GM19240 (cell line): Measurements from ENCODE around the gene ATRNL1.
"Not testable (repeated sequence)": the region's sequence is repeated elsewhere in the genome, so short reads cannot be mapped to it uniquely, and the experiment has no call there.

Source experiments
- DNase-seq: peaks from one replicate; pipeline ENCODE4 v3.0.0; 2011; ENCODE audit warnings: low spot score; ENCODE audit not compliant: insufficient read length

ATRNL1 gene

DNA sequence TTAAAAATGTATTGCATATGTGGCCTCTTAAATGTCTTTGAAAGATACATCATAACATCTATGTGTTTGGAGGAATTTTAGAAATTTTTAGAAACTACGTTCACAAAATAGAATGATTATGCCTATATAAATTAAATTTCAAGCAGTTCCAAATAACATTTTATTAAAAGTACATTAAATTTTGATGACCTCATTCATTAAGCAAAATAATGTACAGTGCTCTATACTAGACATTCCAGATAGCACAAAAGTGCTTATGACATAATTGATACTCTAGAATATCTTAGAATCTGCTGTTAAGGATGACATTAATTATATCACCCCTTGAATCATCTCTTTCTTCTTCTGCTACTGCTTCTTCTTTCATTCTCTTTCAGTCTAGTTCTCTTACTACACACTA lies 650.9 kb downstream of the ATRNL1 start:
- DNase-seq: no peak

DNA sequence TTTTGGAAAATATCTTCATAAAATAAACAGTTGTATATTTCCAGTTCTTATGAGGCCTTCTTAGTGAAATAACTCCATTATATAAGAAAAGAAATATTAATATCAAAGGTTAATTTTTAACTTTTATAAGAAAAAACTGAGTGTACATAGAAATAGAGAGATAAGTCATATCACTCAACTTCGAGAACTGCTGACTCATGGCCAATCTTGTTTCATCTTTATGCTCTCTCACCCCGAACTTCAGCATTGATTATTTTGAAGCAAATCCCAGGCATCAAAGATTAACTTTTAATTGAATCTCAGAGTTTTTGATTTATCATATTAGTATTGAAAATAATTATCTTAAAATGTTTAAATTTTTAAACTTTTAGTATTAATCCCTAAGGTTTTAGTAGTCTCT lies 652.8 kb downstream of the ATRNL1 start:
- no peak for DNase-seq

DNA sequence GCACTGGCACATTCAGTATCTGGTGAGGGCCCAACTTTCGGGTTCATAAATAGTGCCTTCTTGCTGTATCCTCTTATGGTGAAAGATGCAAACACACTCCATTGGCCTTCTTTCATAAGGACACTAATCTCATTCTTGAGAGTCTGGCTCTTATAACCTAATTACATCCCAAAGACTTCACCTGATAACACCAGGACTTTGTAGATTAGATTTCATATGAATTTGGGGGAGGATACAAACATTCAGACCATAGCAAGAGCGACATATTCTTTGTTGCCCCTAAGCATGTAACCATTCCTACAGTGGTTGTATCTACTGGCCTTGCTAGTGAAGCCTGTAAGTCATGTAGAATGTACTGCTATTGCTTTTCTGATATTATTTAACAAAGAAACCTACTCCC lies 654.6 kb downstream of the ATRNL1 start:
- DNase-seq: no peak

DNA sequence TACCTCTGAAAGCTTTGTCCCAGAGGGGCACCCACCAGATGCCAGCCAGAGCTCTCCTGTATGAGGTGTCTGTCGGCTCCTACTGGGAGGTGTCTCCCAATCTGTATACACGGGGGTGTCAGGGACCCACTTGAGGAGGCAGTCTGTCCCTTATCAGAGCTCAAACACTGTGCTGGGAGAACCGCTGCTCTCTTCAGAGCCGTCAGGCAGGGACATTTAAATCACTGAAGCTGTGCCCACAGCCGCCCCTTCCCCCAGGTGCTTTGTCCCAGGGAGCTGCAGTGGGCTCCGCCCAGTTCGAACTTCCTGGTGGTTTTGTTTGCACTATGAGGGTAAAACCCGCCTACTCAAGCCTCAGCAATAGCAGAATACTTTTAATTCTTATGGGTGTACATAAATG lies 665.3 kb downstream of the ATRNL1 start:
- not testable (repeated sequence) for DNase-seq

DNA sequence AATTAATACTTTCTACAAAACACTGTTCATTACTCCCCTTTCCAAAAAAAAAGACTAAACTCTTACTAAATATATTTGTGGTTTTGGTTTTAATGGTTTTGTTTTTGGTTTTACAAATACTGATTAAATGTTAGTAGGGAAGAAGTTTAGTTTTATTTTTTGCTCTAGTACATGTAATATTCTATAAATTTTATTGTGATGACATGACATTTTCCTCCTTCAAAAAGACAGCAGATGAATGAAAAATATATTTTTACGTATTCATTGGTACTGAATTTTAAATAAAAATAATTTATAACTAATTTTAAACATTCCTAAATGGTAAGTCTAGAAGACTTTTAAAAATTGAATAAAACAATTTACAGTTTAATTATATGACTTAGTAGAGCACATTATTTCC lies 667.0 kb downstream of the ATRNL1 start:
- DNase-seq: no peak

DNA sequence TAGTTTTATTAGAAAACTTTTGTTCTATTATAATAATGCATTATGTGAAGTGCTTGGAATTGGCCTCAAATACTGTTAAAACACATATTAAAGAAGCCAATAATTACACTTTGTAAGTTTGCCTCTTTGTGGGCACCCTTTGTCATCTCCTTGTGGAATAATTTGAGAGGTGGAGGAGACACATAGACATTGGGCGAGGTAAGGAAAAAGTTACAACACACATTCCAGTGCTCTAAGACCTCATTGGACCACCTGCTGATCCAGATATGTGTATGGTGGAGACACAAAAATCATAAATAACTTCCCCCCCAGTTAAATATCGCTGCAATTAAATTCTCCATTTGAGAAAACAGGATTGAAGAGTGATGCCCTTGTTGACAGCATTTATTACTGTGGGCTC lies 668.0 kb downstream of the ATRNL1 start:
- DNase-seq: no peak

DNA sequence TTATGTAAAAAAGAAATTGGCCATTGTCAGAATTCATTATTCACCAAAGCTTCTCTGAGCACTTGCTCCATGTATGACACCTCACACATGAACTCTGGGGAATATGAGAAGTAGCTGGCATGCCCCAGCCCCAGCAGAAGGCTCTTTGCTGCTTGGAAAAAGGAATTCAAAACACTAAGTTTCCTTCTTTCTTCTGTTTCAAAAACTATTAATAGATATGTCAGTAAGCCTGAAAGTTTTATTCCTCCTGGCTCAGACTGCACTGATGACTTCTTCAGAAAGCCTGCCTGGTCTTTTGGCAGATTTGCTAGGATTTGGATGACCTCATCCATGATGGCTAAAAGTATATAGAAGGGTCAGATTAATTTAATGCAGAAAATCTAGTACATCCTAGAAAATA lies 668.9 kb downstream of the ATRNL1 start:
- DNase-seq: no peak

DNA sequence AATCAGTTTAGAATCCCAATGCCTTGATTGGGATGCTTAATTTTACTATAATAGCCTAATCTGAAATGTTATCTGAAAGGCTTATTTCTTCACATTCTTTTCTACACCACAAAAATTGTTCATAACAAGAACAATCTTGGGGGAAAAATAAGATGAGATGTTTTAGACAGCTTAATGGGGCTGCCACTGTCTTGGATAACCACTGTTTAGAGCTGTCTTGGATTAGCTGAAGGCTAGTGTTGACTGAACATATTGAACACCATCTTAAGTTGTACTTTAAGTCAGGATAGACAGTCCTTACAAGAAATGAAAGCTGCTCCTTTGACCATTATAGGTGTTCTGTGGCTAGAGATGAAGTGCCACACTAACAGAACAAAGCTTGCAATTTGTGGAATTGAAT lies 678.6 kb downstream of the ATRNL1 start:
- no peak for DNase-seq

DNA sequence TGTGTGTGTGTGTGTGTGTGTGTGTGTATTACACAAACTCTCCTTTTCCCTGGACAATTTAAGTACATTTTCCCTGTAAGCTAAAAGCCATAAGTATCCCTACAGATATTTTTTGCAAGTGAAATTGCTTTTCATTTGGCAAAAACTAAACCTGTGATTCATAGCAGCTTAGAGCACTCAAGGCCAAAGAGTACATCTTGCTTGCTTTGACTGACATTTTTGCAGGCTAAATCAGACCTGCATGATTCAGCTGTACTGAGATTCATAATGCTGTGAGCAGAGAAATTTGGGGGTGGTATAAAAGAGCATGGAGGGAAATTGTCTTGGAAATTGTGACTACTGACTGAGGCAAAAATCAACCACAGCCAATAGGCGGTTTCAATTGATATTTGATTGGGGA lies 679.4 kb downstream of the ATRNL1 start:
- no peak for DNase-seq

DNA sequence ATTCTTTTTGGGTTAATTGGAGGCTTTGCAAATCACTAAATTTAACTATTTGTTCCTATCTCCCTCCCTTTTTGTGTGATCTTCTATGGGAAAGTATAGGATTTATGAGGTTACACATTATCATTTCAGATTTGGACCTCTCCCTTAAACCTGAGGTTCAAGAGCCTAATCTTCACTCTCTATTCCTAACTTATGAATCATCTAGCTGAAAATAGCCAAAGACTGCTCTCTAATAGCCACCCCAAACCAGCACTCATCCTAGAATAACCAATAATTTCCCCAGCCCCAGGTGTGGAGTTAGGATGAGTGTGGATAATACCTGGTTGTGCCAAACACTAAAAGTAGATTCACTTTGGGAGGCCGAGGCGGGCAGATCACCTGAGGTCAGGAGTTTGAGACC lies 680.7 kb downstream of the ATRNL1 start:
- DNase-seq: no peak

DNA sequence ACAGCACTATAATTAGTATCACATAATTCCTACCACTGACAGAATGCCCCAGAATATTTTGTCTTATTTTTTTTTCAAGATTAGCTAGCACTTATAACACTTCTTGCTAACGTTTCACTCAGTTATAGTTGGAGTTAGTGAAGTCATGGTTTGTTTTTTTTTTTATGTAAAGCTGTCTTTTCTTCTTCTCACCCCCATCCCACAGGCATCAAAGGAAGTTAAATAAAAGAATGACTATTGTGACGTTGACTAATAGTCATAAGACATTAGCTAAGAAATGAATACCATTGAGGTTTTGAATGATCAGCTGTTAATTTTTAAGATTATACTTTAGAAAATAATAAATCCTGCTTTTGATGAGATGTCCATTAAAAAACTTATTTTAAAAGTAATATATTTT lies 681.6 kb downstream of the ATRNL1 start:
- no peak for DNase-seq

DNA sequence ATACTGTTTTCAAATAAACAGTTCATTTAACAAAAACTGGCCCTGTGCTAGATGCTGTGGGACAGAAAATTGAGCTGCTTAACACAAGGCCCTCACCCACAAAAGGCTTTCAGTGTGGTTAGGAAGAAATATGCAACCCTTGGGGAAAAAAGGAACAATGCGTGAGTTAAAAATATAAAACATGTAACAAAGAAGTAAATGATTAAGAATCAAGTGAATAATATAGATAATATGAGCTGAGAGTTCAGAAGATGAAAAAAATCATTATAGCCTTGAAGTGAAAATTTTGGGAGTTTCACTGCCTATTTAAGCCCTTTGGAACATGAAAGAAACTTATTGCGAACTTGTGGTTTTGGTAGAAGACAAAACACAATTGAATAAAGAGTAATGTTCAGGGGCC lies 684.5 kb downstream of the ATRNL1 start:
- DNase-seq: no peak

DNA sequence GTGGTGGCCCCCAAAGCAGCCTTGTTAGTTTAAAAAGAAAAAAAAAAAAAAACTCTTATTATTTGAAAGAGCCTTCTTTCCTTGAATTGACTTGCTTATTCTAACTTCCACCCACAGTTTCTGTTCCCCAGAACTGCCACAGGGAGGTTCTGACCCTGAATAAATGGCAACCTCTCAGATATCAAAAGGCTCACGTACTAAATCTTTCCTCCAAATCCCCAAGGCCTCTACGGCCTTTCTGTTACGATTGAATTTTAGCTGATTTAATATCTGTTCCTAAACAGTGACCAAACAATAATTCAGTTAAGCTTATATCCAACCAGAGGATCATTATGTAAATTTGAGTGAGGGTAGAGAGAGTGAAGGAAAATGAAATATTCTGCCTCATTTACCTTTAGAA lies 697.1 kb downstream of the ATRNL1 start:
- no peak for DNase-seq

DNA sequence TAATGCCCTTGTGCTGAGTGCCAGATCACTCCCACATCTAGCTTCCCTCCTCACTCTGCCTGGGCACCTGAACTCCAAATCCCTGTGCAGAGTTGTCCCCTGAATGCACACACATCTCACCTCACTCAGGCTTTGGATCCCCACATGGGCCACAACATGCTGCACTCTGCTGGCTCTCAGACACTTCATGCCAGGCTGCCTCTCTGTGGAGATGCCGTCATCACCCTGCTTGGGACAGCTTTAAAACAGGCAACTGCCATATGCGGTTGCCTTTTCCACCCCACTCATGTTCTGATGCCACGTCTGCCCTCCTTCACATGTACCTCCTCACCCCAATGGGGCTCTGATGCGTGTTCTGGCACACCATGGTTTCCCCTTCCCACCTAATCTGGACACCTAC lies 702.8 kb downstream of the ATRNL1 start:
- no peak for DNase-seq

DNA sequence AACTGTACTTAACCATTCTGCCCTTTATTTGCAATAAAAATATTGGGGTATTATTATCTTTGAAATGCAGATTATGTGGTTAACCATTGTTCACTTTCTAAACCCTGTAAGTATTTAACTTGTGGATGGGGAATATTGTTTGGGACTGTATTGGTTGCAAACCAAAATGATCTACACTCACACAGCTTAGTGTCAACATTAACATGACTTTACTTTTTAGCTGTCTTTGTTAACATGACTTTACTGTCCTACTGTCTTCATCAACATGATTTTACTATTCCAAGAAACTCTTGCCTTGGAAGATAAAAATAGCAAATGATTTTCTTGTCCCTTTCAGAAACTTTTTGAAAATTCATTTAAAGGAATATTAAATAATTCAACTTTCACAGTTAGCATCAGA lies 708.3 kb downstream of the ATRNL1 start:
- no peak for DNase-seq

DNA sequence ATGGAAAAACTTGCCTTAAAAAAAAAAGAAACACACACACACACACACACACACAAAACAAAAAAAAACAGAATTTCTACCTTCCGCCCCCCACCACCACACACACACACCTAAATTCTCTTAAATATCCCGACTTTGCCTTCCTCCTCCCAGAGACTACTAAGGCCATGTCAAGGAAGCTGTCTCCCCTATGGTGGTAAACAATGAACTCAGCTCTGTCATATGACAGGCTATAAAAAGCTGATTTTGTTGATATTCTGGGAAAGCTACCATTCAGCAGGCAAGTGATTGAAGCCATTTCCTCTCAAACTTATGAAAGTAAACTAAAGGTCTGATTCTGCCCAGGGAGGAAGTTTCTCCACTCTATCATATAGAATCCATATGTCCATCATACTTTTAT lies 708.8 kb downstream of the ATRNL1 start:
- no peak for DNase-seq

DNA sequence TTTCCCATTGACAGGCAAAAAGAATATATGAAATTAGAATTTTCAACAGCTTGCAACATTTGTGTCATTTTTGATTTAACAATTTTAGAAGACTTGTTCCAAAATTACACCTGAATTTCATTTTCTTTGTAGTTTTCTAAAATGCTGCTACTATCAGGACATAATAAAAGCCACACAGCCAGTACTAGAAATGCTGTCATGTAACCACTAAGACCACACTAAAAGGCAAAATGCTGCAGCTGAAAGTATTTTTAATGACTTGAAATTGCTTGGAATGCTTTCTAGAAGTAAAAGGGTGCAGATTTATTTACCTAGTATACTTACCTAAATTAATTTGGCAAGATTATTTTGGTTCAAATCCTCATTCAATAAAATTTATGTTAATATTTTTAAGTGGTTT lies 709.7 kb downstream of the ATRNL1 start:
- no peak for DNase-seq

DNA sequence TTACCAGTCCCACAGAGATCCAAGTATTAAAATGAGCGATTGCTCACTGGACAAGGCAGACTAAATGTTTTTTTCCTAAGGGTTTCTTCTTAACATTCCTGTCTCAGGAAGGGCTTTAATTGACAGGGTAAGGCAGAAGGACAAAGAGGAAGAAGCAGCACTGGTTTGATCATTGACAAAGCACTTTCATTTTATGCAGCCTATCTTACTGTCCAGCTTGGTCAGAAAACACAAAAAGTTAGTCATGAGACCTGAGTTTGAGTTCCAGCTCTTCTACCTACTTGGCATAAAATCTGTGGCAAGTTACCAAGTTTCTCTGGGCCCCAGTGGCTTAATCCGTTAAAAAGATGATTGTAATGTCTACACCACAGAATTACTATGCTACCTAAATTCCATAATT lies 721.4 kb downstream of the ATRNL1 start:
- no peak for DNase-seq

DNA sequence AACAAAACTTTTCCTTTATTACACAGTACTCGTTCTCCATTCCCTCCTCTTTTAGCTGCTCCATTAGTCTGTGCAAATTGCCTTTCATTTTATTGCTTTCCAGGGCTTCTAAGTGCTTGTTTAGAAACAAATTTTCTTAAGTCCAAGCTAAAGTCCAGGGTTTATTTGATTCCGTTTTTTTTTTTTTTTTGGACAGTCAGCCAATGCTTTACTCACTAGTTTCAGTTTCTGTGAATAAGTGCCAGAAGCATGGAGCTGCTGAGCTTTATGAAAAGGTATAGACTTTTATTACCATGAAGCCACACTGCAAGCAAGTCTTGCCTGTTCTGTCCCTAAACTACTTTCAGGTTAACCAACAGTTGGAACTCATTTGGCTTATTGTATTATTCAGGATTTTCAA lies 724.8 kb downstream of the ATRNL1 start:
- no peak for DNase-seq

DNA sequence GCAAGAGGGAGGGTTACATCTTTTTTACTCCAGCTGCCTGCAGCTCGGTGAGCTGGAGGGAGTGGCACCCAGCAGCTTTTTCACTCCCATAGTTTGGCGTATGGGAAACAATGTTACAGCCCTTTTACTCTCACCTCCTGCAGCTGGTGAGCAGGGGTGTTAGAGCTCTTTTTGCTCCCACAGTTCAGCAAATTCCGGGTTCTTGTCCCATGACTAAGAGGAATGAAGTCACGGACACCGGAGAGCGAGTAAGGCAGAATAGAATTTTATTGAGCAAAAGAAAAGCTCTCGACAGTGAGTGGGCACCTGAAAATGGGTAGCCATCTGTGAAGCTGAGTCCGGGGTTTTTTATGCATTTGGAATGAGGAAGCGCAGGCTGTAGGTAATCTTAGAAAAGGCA lies 733.2 kb downstream of the ATRNL1 start:
- no peak for DNase-seq

DNA sequence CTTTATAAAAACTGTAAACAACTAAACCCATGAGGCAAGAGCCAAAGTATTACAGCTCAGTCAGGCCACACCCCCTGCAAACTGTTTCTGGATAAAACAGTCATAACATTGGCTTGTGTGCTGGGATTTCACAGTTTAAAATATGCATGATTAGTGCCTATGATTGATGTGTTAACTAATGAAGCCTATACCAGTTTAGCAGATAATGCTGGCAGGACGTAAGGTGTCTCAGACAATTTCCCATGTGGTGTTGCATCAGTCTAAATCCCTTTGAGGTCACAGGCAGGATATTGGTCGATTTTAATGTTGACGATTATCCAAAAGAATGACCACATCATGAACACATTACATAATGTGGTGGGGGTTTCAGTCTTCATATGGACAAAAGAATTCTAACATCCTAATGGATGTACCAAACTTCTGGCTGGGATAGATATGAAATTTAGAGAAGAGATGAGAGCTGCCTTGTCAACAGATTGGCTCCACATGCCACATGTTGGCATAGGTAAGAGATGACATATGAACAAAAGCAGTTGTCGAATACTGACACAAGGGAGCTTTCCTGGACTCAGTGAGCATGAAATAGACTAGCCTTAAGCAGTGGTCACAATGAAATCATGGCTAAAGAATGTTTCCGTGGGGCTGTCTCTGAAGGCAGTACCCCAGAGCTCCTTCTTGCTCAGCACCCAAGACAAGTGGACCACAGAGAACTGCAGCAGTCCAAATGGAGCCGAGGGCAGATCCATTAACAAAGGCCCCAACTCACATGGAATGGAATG lies 734.3 kb downstream of the ATRNL1 start:
- DNase-seq: no peak

DNA sequence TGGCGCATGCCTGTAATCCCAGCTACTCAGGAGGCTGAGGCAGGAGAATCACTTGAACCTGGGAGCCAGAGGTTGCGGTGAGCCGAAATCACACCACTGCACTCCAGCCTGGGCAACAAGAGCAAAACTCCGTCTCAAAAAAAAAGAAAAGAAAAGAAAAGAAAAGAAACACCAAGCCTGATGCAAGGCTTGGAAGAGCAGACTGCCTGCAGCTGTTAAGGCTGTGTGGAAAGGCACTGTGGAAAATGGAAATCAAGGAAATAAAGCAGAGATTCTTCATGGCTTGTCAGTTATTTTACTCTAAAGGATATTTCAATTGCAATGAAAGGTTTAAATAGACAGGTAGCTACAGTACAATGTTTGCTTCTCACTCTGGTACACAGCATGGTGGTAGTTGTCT lies 735.0 kb downstream of the ATRNL1 start:
- not testable (repeated sequence) for DNase-seq

DNA sequence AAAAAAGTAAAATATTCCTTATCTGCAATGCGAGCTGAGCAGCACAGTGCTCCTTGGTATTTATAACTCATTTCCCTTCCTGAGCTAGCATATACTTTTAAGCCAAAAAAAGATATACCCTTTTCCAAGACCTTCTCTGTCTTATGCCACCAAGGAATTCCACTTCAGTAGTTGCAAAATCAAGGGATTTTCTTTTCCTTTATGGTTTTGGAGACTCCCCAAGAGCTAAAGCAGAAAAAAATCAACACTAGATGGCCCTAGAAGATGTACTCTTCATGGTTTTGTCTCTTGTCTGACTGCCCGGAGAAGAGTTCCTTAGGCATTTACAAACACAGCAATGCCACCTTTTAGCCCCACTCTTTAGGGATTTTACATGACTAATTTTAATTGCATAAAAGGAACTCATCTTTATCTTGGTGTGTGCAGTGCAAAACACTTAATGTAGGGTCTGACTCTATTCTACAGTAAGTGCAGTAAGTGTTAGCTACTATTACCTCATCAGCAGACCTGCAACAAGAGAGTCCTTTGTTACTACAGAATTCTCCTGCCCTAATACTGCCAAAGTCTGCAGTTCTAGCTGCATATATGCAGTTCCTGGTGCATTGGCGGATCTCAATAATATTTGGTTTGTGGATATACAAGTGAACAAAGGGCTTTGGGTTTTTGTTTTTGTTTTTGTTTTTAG lies 736.5 kb downstream of the ATRNL1 start:
- DNase-seq: no peak
